Choroid plexus epithelial cell (primary cell): ENCODE data around the gene JPH2.
"Not testable (repeated sequence)": the region's sequence is repeated elsewhere in the genome, so short reads cannot be mapped to it uniquely, and the experiment has no call there.

Experiments
- DNase-seq: peaks from one replicate; pipeline ENCODE4 v3.0.0-alpha.2; 2010; ENCODE audit warnings: low read depth
- H3K4me3 ChIP-seq: 2 replicates; pipeline ENCODE4 v1.5.1; 2011; ENCODE audit warnings: low read depth, mild to moderate bottlenecking, control low read depth, low read length, moderate library complexity
- CTCF ChIP-seq: conservative IDR thresholded peaks from 2 replicates; pipeline ENCODE4 v1.5.1; 2011; ENCODE audit warnings: low read depth, mild to moderate bottlenecking, control low read depth, inconsistent platforms, low read length, moderate library complexity

The JPH2 gene

DNA sequence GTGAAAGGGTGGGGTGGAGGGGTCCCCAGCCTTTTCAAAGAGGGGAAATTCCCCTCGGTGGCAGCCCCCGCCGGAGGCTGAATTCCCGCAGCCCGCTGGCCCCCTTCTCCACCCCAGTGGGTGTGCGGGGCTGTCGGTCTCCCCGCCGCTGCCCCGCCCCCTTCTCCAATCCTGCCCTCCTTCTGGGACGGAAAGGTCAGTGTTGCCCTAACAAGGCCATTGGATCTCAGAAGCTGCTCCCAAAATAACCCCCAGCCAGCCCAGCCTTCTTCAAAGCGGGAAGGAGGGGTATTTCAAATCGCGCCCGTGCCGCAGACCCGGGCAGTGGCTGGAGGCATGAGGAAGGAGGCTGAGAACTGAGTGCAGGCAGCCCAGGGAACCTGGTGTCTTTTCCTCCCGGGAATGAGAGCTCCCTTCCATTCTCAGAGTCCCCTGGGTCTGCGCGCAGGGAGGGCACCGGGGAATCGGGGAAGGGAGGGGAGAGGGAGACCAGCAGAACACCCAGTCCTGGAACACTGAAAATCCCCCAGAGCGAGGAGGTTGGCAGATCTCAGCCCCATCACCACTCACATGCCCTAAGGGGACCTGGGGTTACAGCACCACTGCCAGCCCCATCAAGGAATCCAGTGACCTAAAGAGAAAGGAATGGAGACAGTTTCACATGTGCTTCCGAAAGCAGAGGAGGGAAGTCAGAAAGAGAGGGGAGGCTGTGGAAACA, at the start of gene JPH2:
JPH2 (minus strand) TSS at position 135 of the 718 bp plus-strand sequence. CDS start 483 bp downstream, outside the sequence.
- peak; percentile 64 for DNase-seq
- no peak for TF ChIP-seq CTCF
- H3K4me3 ChIP-seq, result peak within 1 kb of the TSS; percentile 48

DNA sequence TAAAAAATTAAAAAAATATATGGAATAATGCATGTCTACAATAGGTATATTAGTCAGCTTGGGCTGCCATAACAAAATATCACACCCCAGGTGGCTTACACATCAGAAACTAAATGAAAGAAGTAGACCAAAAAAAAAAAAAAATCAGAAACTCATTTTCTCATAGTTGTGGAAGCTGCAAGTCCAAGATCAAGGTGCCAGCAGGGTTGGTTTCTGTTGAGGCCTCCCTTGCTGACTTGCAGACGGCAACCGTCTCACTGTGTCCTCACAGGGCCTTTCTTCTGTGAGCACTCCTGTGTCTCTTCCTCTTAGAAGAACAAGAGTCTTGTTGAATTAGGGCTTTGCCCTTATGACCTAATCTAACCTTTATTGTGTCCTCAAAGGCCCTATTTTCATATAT, 48.7 kb upstream of the JPH2 start:
- H3K4me3 ChIP-seq, result no peak overlapping the region
- DNase-seq, result no peak
- no peak for TF ChIP-seq CTCF

- TF ChIP-seq CTCF, result no peak
- no peak for DNase-seq
- no peak overlapping the region for H3K4me3 ChIP-seq
Measured at GRCh38 chr20:44234566-44235317, 47.8 kb upstream of the JPH2 start.

GRCh38 chr20:44233436-44234016, 46.5 kb upstream of the JPH2 start:
- no peak for DNase-seq
- no peak for TF ChIP-seq CTCF

GRCh38 chr20:44232469-44232856, 45.5 kb upstream of the JPH2 start:
- DNase-seq, H3K4me3 ChIP-seq: not testable (repeated sequence)

More at GRCh38 chr20:44233436-44234016, 46.5 kb upstream of the JPH2 start:
- no peak overlapping the region for H3K4me3 ChIP-seq

DNA sequence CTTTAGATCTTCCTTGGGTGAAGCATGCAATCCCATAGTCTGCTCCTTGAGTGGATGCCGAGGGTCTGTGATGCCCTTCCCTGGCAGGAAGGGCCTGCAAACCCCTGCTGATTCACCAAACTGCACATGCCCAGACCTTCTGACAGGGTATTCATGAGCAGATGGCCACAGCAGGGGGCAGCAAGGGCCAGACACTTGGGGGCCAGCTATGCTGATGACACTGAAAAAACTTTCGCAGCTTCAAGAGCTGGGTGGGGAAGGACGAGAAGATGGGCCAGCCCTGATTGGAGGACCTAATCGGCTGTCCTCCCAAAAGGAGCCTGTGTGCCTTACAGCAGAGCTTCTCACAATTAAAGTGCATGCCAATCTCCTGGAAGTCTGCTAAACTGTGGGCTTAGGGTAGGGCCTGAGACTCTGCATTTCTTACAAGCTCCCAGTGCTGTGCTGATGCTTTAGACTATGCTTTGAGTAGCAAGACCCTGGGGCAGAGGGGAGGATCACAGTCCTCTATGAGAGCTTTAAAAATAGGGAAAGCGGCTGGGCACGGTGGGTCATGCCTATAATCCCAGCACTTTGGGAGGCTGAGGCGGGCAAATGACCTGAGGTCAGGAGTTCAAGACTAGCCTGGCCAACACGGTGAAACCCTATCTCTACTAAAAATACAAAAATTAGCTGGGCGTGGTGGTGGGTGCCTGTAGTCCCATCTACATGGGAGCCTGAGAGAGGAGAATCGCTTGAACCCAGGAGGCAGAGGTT, 44.9 kb upstream of the JPH2 start:
- peak; percentile 9 for DNase-seq
- H3K4me3 ChIP-seq, result no peak overlapping the region
- no peak for TF ChIP-seq CTCF

DNA sequence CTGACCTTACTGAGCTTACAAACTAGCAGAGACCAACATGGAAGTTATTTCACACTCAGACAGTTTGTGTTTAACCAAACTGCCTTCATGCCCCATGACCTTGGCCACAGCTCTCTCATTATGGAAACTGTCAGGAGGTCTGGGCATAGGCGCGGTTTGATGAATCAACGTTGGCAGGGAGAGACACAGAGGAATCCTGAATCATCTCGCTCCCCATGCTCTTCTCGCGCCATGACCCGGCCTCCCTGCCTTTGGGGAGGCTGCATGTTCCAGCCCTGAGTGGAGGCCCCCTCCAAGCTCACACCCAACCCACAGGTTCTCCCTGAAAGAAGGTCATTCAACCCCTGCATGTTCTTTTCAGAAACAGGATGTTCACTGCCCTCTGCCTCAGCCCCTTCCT, 44.2 kb upstream of the JPH2 start:
- H3K4me3 ChIP-seq, result no peak overlapping the region
- TF ChIP-seq CTCF, result no peak
- DNase-seq, result no peak
